GM12873 (cell line): ENCODE measurements around the gene HIBCH.

ENCODE experiments used
- TF ChIP-seq, protein P1 (sequence below): IDR thresholded peaks from 2 replicates; pipeline ENCODE4 v1.5.1; 2012; ENCODE audit warnings: low read depth, mild to moderate bottlenecking, moderate library complexity, low read length, control low read depth; ENCODE audit not compliant: insufficient read depth; ENCODE audit errors: missing control alignments

HIBCH gene

DNA sequence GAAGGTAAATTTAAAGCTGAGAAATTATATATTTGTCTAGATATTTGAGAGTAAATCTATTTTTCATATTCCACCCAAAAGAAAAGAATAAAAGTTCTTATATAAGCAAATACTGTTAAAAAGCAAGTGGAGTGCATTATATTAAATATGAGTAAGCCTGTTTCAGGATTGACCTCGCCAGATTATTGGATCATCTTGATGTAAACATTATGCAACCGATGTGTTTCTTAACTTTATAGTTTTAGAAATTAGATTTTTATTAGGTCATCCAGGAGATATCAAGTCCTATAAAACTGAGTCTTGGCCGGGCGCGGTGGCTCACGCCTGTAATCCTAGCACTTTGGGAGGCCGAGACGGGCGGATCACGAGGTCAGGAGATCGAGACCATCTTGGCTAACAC is 156.8 kb downstream of the HIBCH start:
- TF ChIP-seq, protein P1, sequence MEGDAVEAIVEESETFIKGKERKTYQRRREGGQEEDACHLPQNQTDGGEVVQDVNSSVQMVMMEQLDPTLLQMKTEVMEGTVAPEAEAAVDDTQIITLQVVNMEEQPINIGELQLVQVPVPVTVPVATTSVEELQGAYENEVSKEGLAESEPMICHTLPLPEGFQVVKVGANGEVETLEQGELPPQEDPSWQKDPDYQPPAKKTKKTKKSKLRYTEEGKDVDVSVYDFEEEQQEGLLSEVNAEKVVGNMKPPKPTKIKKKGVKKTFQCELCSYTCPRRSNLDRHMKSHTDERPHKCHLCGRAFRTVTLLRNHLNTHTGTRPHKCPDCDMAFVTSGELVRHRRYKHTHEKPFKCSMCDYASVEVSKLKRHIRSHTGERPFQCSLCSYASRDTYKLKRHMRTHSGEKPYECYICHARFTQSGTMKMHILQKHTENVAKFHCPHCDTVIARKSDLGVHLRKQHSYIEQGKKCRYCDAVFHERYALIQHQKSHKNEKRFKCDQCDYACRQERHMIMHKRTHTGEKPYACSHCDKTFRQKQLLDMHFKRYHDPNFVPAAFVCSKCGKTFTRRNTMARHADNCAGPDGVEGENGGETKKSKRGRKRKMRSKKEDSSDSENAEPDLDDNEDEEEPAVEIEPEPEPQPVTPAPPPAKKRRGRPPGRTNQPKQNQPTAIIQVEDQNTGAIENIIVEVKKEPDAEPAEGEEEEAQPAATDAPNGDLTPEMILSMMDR, result no peak

DNA sequence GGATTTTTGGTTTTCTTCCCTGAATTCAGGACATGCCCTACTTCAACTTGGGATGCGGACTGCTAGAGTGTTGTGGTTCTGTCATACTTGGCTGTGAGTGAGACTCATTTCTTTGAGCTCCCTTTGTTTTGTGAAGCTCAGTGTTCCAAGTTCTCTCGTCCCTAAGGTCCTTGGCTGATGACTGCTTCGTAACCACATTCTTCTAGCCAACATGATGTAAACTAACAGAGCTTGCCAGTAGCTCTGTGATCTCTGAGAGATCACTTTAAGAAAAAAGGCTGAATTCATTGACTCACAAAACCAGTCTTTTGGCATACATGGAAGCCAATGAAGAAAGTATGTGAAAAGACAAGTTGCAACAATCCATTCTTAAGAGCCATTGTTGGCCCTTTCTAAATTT is 160.2 kb downstream of the HIBCH start:
- TF ChIP-seq, protein P1, result no peak

DNA sequence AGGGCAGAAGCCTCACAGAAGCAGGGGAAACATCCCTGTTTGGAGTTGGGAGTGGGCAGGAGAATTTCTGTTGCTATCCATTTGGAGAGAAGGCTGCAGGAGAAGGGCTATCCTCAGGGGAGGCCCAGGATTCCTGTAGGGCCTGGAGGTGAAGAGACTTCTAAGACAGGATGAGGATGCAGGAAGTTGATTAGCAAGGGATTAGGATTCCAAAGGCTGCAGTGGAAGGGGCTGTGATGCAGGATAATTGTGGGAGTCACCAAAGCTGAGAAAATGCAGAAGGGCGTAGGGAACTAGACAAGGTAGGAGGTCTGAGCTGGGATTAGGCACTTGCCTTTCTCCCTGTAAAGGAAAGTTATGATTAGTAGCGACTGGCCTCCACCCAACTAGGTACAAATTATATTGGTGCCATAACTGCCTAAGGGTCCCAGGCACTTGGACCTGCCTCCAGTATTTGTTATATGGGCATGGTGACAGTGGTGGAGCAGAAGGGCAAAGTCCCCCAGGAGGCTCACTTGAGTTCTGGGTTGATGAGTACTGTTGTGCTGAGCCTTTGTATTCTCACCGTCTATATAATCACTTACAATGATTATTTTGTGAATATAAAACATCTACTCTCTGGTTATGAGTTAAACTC is 160.7 kb downstream of the HIBCH start:
- TF ChIP-seq, protein P1, result no peak

DNA sequence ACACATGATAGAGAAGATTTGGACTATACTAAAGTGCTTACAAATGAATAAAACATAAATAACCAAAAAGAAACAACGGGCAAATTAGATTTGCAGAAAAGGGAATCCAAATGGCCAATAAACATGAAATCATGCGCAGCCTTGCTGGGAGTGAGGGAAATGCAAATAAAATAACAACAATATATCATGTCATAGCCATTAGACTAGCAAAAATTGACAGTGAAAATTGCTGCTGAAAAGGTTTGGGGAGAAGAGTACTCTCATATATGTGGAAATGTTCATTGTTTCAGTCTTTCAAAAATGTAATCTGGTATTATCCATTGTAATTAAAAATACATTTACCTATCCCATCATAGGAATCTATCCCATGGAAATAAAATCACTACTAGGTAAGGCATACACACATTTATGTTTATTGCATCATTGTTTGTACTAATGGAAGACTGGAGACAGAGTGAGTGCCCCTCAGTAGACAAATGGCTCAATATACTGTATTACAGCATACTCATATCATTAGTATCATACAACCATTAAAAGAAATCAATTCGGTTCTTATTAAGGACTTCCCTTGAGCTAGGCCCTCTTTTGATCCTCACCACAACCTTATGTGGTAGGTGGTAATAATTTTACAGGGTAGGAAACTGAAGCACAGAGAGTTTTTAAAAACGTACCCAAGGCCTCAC is 163.0 kb downstream of the HIBCH start:
- TF ChIP-seq, protein P1, result no peak
